ENCODE measurements around the gene BBX.

GRCh38 chr3:107660306-107660976 is 137.7 kb downstream of the BBX start:
- TF ChIP-seq EZH2 (IDR thresholded peaks at IDR 0.05) (no peak), POLR2AphosphoS5 (IDR thresholded peaks at IDR 0.05; ENCODE audit: borderline replicate concordance, low read depth, low read length) (no peak)
